HCT116 (cell line): ENCODE data around the gene FCN1. TPM values are rescaled to one million over a fixed set of nuclear protein-coding genes. Genes with fewer than 3 reads are reported as not detected.

ENCODE experiments used
- ATAC-seq: fragments of 200-7000 bp; cut with Tn5 transposase; 2 replicates; pipeline ENCODE4 v1.9.1; 2020; ENCODE audit warnings: mild to moderate bottlenecking, moderate library complexity
- BruUV-seq: library from RNA; stranded (reverse); fragments of 400-500 nt; replicated peaks from 2 replicates; lab custom pipeline; 2021; lab: Mats Ljungman, UMichigan
- CTCF ChIA-PET: fragments of 300-600 bp; sonication (Branson Sonifier 250); formaldehyde crosslinking; loops from one replicate; lab custom pipeline; 2021; ENCODE audit warnings: antibody characterized with exemption; lab: Charles Lee
- POLR2A ChIA-PET: fragments of 300-600, 350-600 bp; sonication (Branson Sonifier 250); formaldehyde crosslinking; loops from one replicate; lab custom pipeline; 2021; ENCODE audit warnings: antibody characterized with exemption; lab: Charles Lee
- RAD21 ChIA-PET, 2 experiments: fragments of 300-600 bp; sonication (Branson Sonifier 250); formaldehyde crosslinking; loops; one replicate each; lab custom pipeline; 2023; ENCODE audit warnings: low total read pairs in 2 of 2; ENCODE audit not compliant: uncharacterized antibody in 2 of 2, unreplicated experiment in 2 of 2, low non-redundant PET in 1 of 2; lab: Charles Lee
- DNase-seq: peaks from one replicate; pipeline ENCODE4 v3.0.0-alpha.2; 2010; ENCODE audit warnings: low read depth, low spot score
- H2AFZ ChIP-seq: fragments of 200-600 bp; shearing (Covaris generic), sonication (generic); 2 replicates; pipeline ENCODE4 v1.6.1; 2017; ENCODE audit warnings: low read depth, mixed run types, mixed read lengths, antibody characterized with exemption, low read length; ENCODE audit not compliant: poor library complexity, severe bottlenecking
- H3K27ac ChIP-seq: 2 replicates; pipeline ENCODE4 v1.5.1; 2012; ENCODE audit warnings: low read depth, low read length
- H3K27me3 ChIP-seq: fragments of 200-600 bp; sonication (generic); 2 replicates; pipeline ENCODE4 v1.6.1; 2016; ENCODE audit warnings: mixed run types, low read length, mixed read lengths; ENCODE audit not compliant: insufficient read depth
- H3K36me3 ChIP-seq, 2 experiments: fragments of 200-500 bp in 1 of 2; fragments of 200-600 bp in 1 of 2; sonication (Bioruptor generic) in 1 of 2; sonication (generic) in 1 of 2; 2 replicates each; pipeline versions ENCODE4 v1.5.1 to v1.6.1; 2014 to 2016; ENCODE audit warnings: low read length in 2 of 2, inconsistent platforms in 1 of 2, mixed read lengths in 1 of 2, mixed run types in 1 of 2; ENCODE audit not compliant: insufficient read depth in 2 of 2, control insufficient read depth in 1 of 2
- H3K4me1 ChIP-seq, 2 experiments: fragments of 200-600 bp in 1 of 2; sonication (generic) in 1 of 2; 2 replicates each; pipeline versions ENCODE4 v1.5.1 to v1.6.1; 2012 to 2017; ENCODE audit warnings: low read length in 2 of 2, inconsistent platforms in 1 of 2, mild to moderate bottlenecking in 1 of 2, mixed read lengths in 1 of 2, mixed run types in 1 of 2, moderate library complexity in 1 of 2; ENCODE audit not compliant: insufficient read depth in 2 of 2, control insufficient read depth in 1 of 2
- H3K4me2 ChIP-seq: fragments of 200-600 bp; sonication (generic); 2 replicates; pipeline ENCODE4 v1.6.1; 2017; ENCODE audit warnings: mixed run types, low read length, mixed read lengths
- H3K4me3 ChIP-seq, 2 experiments: fragments of 200-600 bp in 1 of 2; sonication (generic) in 1 of 2; replicated peaks in 1 of 2; 2 replicates each; pipeline ENCODE4 v1.5.1; 2011 to 2016; ENCODE audit warnings: low read length in 2 of 2, control low read depth in 1 of 2, low read depth in 1 of 2, mild to moderate bottlenecking in 1 of 2, mixed read lengths in 1 of 2, mixed run types in 1 of 2
- H3K79me2 ChIP-seq: fragments of 200-600 bp; sonication (generic); 2 replicates; pipeline ENCODE4 v1.6.1; 2017; ENCODE audit warnings: mild to moderate bottlenecking, mixed run types, low read length, moderate library complexity, mixed read lengths; ENCODE audit not compliant: insufficient read depth
- H3K9ac ChIP-seq: fragments of 200-600 bp; sonication (generic); 2 replicates; pipeline ENCODE4 v1.6.1; 2016; ENCODE audit warnings: low read length, mixed read lengths
- H3K9me2 ChIP-seq: fragments of 200-600 bp; sonication (generic), shearing (Covaris generic); 2 replicates; pipeline ENCODE4 v1.6.1; 2017; ENCODE audit warnings: mixed run types, mild to moderate bottlenecking, moderate library complexity; ENCODE audit not compliant: insufficient read depth
- H3K9me3 ChIP-seq, 2 experiments: fragments of 200-500 bp in 1 of 2; fragments of 200-600 bp in 1 of 2; sonication (Bioruptor generic) in 1 of 2; sonication (generic) in 1 of 2; 2 replicates each; pipeline ENCODE4 v1.6.1; 2014 to 2017; ENCODE audit warnings: low read length in 2 of 2, mixed read lengths in 2 of 2, inconsistent platforms in 1 of 2, low read depth in 1 of 2, mild to moderate bottlenecking in 1 of 2, mixed run types in 1 of 2, moderate library complexity in 1 of 2; ENCODE audit not compliant: control insufficient read depth in 1 of 2, insufficient read depth in 1 of 2
- H4K20me1 ChIP-seq: fragments of 200-600 bp; sonication (generic), shearing (Covaris generic); 2 replicates; pipeline ENCODE4 v1.6.1; 2017; ENCODE audit warnings: mixed run types, mild to moderate bottlenecking, moderate library complexity; ENCODE audit not compliant: insufficient read depth
- CBX3 ChIP-seq: IDR thresholded peaks from 2 replicates; pipeline ENCODE4 v1.6.1; 2012; ENCODE audit warnings: low read depth
- CEBPB ChIP-seq: IDR thresholded peaks from 2 replicates; pipeline ENCODE4 v1.6.1; 2012; ENCODE audit warnings: low read depth
- EGR1 ChIP-seq: IDR thresholded peaks from 2 replicates; pipeline ENCODE4 v1.6.1; 2012; ENCODE audit warnings: low read depth
- JUND ChIP-seq: IDR thresholded peaks from 2 replicates; pipeline ENCODE4 v1.6.1; 2012
- POLR2AphosphoS5 ChIP-seq: IDR thresholded peaks from 2 replicates; pipeline ENCODE4 v1.6.1; 2011; ENCODE audit warnings: mild to moderate bottlenecking, low read depth, low read length, moderate library complexity
- REST ChIP-seq: IDR thresholded peaks from 2 replicates; pipeline ENCODE4 v1.6.1; 2012; ENCODE audit warnings: low read depth
- YY1 ChIP-seq: IDR thresholded peaks from 2 replicates; pipeline ENCODE4 v1.6.1; 2011; ENCODE audit warnings: low read length, low read depth, moderate library complexity, mild to moderate bottlenecking; ENCODE audit not compliant: insufficient replicate concordance; ENCODE audit errors: extremely low read depth
- intact Hi-C: fragments of 100-400 bp; cut with micrococcal nuclease; formaldehyde crosslinking; loops from 2 replicates; pipeline ENCODE4 v1.10.0; 2022
- total RNA-seq: library from RNA; stranded (reverse); gene quantifications from one replicate; pipeline ENCODE4 v1.2.1, GENCODE V29; 2021; ENCODE audit not compliant: unreplicated experiment
- TF ChIP-seq, protein P1 (sequence below), 3 experiments: fragments of 200-600 bp in 1 of 3; sonication (generic) in 1 of 3; IDR thresholded peaks in 2 of 3; conservative IDR thresholded peaks in 1 of 3; 2 replicates each; pipeline ENCODE4 v1.5.1; 2012 to 2017; ENCODE audit warnings: low read depth in 2 of 3, low read length in 2 of 3, antibody characterized with exemption in 1 of 3, borderline replicate concordance in 1 of 3, control low read depth in 1 of 3, mild to moderate bottlenecking in 1 of 3, mixed read lengths in 1 of 3, mixed run types in 1 of 3, moderate library complexity in 1 of 3; ENCODE audit not compliant: insufficient read depth in 1 of 3
- TF ChIP-seq, protein P2 (sequence below): IDR thresholded peaks from 2 replicates; pipeline ENCODE4 v1.6.1; 2012
- TF ChIP-seq, protein P3 (sequence below): IDR thresholded peaks from 2 replicates; pipeline ENCODE4 v1.6.1; 2011; ENCODE audit warnings: mild to moderate bottlenecking, low read length, moderate library complexity; ENCODE audit not compliant: insufficient replicate concordance; ENCODE audit errors: extremely low read depth
- TF ChIP-seq, protein P4 (sequence below): IDR thresholded peaks from 2 replicates; pipeline ENCODE4 v1.6.1; 2012

The FCN1 gene
- total RNA-seq, 1 experiment from 2014 or later = not detected

- TF ChIP-seq, protein P1, sequence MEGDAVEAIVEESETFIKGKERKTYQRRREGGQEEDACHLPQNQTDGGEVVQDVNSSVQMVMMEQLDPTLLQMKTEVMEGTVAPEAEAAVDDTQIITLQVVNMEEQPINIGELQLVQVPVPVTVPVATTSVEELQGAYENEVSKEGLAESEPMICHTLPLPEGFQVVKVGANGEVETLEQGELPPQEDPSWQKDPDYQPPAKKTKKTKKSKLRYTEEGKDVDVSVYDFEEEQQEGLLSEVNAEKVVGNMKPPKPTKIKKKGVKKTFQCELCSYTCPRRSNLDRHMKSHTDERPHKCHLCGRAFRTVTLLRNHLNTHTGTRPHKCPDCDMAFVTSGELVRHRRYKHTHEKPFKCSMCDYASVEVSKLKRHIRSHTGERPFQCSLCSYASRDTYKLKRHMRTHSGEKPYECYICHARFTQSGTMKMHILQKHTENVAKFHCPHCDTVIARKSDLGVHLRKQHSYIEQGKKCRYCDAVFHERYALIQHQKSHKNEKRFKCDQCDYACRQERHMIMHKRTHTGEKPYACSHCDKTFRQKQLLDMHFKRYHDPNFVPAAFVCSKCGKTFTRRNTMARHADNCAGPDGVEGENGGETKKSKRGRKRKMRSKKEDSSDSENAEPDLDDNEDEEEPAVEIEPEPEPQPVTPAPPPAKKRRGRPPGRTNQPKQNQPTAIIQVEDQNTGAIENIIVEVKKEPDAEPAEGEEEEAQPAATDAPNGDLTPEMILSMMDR (IDR thresholded peaks at IDR 0.05 in 2 of 3, conservative IDR thresholded peaks at IDR 0.05 in 1 of 3; ENCODE audit: borderline replicate concordance in 1 of 3, insufficient read depth in 1 of 3, low read depth in 2 of 3, low read length in 2 of 3) = no peak
- TF ChIP-seq, protein P2, sequence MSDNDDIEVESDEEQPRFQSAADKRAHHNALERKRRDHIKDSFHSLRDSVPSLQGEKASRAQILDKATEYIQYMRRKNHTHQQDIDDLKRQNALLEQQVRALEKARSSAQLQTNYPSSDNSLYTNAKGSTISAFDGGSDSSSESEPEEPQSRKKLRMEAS = no peak
- TF ChIP-seq JUND (no peak), EGR1 (no peak), CBX3 (no peak)
- TF ChIP-seq, protein P3, sequence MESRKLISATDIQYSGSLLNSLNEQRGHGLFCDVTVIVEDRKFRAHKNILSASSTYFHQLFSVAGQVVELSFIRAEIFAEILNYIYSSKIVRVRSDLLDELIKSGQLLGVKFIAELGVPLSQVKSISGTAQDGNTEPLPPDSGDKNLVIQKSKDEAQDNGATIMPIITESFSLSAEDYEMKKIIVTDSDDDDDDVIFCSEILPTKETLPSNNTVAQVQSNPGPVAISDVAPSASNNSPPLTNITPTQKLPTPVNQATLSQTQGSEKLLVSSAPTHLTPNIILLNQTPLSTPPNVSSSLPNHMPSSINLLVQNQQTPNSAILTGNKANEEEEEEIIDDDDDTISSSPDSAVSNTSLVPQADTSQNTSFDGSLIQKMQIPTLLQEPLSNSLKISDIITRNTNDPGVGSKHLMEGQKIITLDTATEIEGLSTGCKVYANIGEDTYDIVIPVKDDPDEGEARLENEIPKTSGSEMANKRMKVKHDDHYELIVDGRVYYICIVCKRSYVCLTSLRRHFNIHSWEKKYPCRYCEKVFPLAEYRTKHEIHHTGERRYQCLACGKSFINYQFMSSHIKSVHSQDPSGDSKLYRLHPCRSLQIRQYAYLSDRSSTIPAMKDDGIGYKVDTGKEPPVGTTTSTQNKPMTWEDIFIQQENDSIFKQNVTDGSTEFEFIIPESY = no peak
- TF ChIP-seq, protein P4, sequence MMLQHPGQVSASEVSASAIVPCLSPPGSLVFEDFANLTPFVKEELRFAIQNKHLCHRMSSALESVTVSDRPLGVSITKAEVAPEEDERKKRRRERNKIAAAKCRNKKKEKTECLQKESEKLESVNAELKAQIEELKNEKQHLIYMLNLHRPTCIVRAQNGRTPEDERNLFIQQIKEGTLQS = no peak
Measured at GRCh38 chr9:134943411-134943810, 25.7 kb upstream of the FCN1 start (continued).

DNA sequence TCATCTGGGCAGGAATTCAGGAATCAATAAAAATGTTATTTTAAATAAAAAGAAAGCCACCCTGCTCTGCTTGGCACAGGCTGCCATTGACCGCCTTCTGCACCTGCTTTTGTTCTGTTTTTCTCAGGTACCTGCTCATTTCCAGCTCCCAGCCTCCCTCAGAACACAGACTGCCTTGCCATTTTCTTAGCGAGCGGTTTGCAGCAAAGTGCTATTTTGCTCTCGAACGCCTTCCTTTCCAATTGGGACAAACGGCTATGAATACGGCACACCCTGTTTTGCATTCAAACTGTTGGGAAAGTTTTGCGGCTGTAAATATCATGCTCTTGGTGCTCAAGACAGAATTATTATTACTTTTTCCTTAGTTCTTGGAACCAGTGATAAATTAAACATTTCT, 25.1 kb upstream of the FCN1 start:
- BruUV-seq = no TSS peak
- ChIA-PET RAD21 (no interaction called here), POLR2A (no interaction called here), CTCF (no interaction called here)
- Histone ChIP-seq H3K27ac (no peak overlapping the region), H3K36me3 (no peaks in the 10 kb centered on the region), H3K4me1 (no peaks in the 10 kb centered on the region), H4K20me1 (no peaks in the 10 kb centered on the region), H3K79me2 (no peaks in the 10 kb centered on the region), H3K4me3 (no peak overlapping the region), H3K9me3 (no peaks in the 10 kb centered on the region), H3K9ac (no peak overlapping the region), H3K9me2 (no peaks in the 10 kb centered on the region), H3K27me3 (peaks cover 5% of the 10 kb centered on the region; the same call in 1 of the 2 replicates), H3K4me2 (no peak overlapping the region), H2AFZ (no peak overlapping the region)
- ATAC-seq (no peak), DNase-seq (no peak)
- intact Hi-C loops = no loop called here
- TF ChIP-seq, protein P3 = no peak
- TF ChIP-seq CEBPB (no peak), JUND (no peak), POLR2AphosphoS5 (no peak), YY1 (no peak), REST (no peak)
- TF ChIP-seq, protein P2 = no peak
